ENCODE data around the gene C2orf68.

- no peak for TF ChIP-seq CTCF (IDR thresholded peaks at IDR 0.05)
- no peak for TF ChIP-seq POLR2A (IDR thresholded peaks at IDR 0.05)
Observed at GRCh38 chr2:85628658-85629057, 16.8 kb upstream of the C2orf68 start.

Data from uterus (tissue), 2 donors.